Mucosa of descending colon (tissue), 3 donors: ENCODE measurements around the gene SEMA6A. TPM values are rescaled to one million over a fixed set of nuclear protein-coding genes. Genes with fewer than 3 reads are reported as not detected.
A peak's percentile ranks its signal among the peaks of the same experiment; 100 is the strongest.

Experiments
- ATAC-seq: fragments of 200-7000 bp; cut with Tn5 transposase; one replicate; pipeline ENCODE4 v1.9.1; 2020; ENCODE audit warnings: mild to moderate bottlenecking, moderate library complexity
- DNase-seq, 3 donors: peaks; one replicate each; pipeline ENCODE4 v3.0.0-alpha.2; 2020
- H3K36me3 ChIP-seq: fragments of 200-600 bp; one replicate; pipeline ENCODE4 v1.8.0; 2021; ENCODE audit warnings: low read depth, mild to moderate bottlenecking
- H3K4me1 ChIP-seq: fragments of 200-600 bp; one replicate; pipeline ENCODE4 v1.8.0; 2021; ENCODE audit warnings: low read depth, mild to moderate bottlenecking
- H3K4me3 ChIP-seq: fragments of 200-600 bp; one replicate; pipeline ENCODE4 v1.8.0; 2021; ENCODE audit warnings: mild to moderate bottlenecking
- H3K9me3 ChIP-seq: fragments of 200-600 bp; one replicate; pipeline ENCODE4 v1.8.0; 2021; ENCODE audit warnings: mild to moderate bottlenecking
- intact Hi-C, 2 donors: fragments of 100-400 bp; cut with DNase I in 1 of 2; cut with micrococcal nuclease in 1 of 2; formaldehyde crosslinking; loops; one replicate each; pipeline versions ENCODE4 v1.11.0 to v1.11.1; 2022; cut with DNase I, micrococcal nuclease
- total RNA-seq, 3 donors: library from RNA; stranded (reverse); fragmentation: NEBNext Ultra II Directional in 2 of 3; extraction: Animal tissue kit (Norgen Biotek cat#: 25700) in 2 of 3; gene quantifications; one replicate each; pipeline versions ENCODE4 v1.2.1 to v1.2.4, GENCODE V29; 2021 to 2023
- TF ChIP-seq, protein P1 (sequence below): fragments of 200-600 bp; IDR thresholded peaks from one replicate; pipeline ENCODE4 v1.8.0; 2022; ENCODE audit warnings: antibody characterized with exemption, mild to moderate bottlenecking
- donor health status: DM: no; HTN: no; CAD: no; lungs with moderate emphysema.
- donor health status: DM: no; HTN: no; CAD: no.
- donor health status: DM: no; HTN: yes; CAD: no.

SEMA6A gene
- total RNA-seq, 3 donors from 2014 or later, result 90.0 to 137 (median 106) TPM

DNA sequence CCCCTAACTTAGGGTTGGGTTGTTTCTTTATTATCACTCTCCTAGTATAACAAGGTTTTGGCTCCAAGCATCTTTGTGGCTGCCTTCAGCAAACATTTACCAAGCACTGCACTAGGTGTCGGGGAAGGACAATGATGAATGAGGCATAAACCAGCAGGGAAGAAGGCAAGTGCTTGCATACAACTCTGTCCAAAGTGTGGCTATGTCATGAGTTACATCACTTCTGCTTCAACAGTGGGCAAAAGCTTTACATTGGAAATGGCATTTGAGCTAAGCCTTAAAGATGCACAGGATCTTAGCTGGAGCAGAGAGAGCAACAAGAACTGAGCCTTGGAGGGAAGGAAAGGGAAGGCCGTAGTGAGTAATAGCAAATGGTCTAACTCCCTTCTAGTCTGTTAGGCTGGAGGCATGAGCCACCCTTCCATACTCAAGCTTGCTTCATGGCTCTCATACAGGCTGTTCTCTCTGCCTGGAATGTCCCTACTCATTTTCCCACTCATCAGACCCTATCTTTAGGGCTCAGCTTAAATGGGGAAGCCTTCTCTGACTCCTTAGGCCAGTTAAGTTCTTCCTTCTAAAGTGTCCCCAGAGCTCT is 121.8 kb downstream of the SEMA6A start:
- Histone ChIP-seq H3K36me3 (no peaks in the 10 kb centered on the region), H3K4me3 (no peak overlapping the region), H3K4me1 (no peaks in the 10 kb centered on the region), H3K9me3 (no peaks in the 10 kb centered on the region)
- TF ChIP-seq, protein P1, sequence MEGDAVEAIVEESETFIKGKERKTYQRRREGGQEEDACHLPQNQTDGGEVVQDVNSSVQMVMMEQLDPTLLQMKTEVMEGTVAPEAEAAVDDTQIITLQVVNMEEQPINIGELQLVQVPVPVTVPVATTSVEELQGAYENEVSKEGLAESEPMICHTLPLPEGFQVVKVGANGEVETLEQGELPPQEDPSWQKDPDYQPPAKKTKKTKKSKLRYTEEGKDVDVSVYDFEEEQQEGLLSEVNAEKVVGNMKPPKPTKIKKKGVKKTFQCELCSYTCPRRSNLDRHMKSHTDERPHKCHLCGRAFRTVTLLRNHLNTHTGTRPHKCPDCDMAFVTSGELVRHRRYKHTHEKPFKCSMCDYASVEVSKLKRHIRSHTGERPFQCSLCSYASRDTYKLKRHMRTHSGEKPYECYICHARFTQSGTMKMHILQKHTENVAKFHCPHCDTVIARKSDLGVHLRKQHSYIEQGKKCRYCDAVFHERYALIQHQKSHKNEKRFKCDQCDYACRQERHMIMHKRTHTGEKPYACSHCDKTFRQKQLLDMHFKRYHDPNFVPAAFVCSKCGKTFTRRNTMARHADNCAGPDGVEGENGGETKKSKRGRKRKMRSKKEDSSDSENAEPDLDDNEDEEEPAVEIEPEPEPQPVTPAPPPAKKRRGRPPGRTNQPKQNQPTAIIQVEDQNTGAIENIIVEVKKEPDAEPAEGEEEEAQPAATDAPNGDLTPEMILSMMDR, result no peak
- intact Hi-C loops, result no loop called here
- ATAC-seq (peak; percentile 40), DNase-seq (no peak)

DNA sequence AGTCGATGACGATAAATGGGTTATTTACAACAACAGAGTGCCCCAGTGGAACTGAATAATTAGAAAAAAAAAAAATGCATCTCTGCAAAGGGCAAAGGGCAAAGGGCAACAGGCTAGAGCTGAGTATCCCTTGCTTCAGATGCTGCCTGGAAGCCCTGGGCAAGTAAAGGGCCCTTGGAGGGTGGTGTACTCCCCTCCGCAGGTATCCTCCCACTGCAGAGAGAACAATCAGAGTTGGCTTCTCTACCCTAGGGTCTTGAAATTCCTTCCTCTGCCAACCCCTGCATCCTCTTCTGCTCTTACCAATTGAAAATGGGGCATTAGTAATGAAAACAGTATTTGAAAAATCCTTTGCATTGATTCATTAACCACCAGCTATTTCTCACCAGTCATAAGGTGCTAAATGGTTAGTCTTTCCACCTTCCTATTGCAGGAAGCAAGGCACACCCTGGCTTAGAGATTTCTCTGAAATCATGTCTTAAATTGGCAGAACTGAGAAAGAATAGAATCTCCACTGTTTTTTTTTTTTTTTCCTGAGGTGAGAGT is 122.6 kb downstream of the SEMA6A start:
- Histone ChIP-seq H3K36me3 (peaks cover 5% of the 10 kb centered on the region), H3K4me1 (no peaks in the 10 kb centered on the region), H3K9me3 (no peaks in the 10 kb centered on the region), H3K4me3 (no peak overlapping the region)
- no peak for DNase-seq
- intact Hi-C loops, result no loop called here
- TF ChIP-seq, protein P1, result no peak
- no peak for ATAC-seq

DNA sequence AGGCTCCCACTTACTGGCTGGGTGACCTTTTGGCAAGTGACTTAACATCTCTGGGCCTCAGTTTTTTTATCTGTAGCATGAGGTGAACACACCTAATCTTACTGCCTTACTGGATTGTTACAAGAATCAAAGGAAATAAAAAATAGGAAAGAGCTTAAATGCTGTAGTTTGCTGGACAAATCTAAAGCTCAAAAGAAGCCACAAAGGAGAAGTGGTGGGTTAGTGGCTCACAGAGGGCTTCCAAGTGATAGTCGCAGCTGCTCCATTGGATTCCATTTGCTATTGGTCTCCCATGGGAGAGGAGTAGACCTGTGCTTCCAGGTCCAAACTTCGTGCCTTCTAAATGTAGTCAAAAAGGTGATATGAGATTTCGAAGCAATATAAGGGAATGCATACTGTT is 123.6 kb downstream of the SEMA6A start:
- ATAC-seq, result no peak
- H3K4me3 ChIP-seq, result no peak overlapping the region
- TF ChIP-seq, protein P1, result no peak
- peaks cover 7% of the 10 kb centered on the region for H3K36me3 ChIP-seq
- H3K9me3 ChIP-seq, result no peaks in the 10 kb centered on the region
- H3K4me1 ChIP-seq, result no peaks in the 10 kb centered on the region
- DNase-seq, result no peak
- intact Hi-C loops, result no loop called here

DNA sequence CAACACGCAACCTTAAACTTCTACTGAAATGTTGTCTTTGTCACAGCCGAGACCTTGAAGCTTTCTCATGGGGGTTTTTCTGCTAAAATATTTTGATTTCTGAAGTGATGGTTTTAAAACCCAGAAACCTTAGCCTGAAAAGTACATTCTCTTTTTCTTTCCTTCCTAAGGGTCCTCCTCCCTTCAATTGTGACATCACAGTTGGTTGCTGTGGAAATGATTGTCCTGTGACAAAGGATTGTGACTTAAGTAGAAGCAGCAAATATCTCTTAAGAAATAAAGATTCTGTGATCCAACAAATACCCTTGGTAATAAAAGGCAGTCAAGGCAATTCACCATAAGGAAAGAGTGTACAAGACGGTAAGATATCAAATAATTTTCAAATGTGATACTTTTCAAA is 125.2 kb downstream of the SEMA6A start:
- no peak for ATAC-seq

DNA sequence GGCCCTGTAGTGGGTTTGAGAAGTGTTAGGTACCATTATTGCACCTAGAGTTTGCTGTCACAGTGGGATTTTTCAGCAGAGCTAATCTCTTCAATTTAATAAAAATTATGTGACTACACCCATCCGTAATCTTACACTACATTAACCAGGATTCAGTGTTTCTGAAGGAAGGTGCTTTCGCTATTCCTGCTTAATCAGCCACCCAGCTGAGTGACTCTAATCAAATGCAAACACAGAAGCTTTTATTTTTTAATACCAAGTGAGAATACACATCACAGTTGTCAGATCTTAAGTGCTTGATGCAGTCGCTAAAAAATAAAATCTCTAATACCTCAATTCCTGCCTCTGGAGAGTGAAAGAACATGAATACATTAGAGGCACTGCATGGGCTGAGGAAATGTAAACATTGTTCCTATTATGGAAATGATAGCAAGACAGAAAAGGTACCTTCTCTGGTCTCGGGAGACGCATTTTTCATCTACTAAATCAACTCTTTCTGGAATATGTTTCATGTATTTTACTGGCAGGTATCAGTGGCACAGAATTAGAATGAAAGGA is 125.7 kb downstream of the SEMA6A start:
- Histone ChIP-seq H3K4me1 (no peaks in the 10 kb centered on the region), H3K4me3 (no peak overlapping the region), H3K9me3 (no peaks in the 10 kb centered on the region), H3K36me3 (peaks cover 7% of the 10 kb centered on the region)
- intact Hi-C loops, result no loop called here
- ATAC-seq (no peak), DNase-seq (no peak)
- TF ChIP-seq, protein P1, result no peak

More for the DNA sequence above, 125.2 kb downstream of the SEMA6A start:
- Histone ChIP-seq H3K36me3 (peaks cover 7% of the 10 kb centered on the region), H3K9me3 (no peaks in the 10 kb centered on the region), H3K4me3 (no peak overlapping the region), H3K4me1 (no peaks in the 10 kb centered on the region)
- TF ChIP-seq, protein P1, result no peak
- intact Hi-C loops, result no loop called here
- DNase-seq, result no peak
